ENCODE results near the gene ALK.

Gene ALK

DNA sequence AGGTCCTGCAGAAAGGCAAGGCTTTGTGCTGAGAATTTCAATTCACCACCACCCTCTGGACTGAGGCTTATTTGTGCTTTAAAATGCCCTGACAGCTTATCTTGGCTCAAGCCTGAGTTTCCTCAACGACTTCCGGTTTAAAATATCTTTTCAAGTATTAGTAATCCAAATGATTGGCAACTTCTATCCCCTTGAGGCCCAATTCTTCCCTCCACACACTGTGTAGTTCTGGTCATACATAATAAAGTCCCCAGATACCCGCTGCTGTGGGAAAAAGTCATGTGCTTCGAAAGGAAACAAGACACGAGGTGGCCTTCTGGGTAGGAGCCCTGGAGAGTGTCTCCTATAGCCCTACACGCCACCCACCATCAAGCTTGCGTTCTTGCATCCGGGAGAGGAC is 393.4 kb downstream of the ALK start:
- no peak for DNase-seq (ENCODE audit: low read depth)

DNA sequence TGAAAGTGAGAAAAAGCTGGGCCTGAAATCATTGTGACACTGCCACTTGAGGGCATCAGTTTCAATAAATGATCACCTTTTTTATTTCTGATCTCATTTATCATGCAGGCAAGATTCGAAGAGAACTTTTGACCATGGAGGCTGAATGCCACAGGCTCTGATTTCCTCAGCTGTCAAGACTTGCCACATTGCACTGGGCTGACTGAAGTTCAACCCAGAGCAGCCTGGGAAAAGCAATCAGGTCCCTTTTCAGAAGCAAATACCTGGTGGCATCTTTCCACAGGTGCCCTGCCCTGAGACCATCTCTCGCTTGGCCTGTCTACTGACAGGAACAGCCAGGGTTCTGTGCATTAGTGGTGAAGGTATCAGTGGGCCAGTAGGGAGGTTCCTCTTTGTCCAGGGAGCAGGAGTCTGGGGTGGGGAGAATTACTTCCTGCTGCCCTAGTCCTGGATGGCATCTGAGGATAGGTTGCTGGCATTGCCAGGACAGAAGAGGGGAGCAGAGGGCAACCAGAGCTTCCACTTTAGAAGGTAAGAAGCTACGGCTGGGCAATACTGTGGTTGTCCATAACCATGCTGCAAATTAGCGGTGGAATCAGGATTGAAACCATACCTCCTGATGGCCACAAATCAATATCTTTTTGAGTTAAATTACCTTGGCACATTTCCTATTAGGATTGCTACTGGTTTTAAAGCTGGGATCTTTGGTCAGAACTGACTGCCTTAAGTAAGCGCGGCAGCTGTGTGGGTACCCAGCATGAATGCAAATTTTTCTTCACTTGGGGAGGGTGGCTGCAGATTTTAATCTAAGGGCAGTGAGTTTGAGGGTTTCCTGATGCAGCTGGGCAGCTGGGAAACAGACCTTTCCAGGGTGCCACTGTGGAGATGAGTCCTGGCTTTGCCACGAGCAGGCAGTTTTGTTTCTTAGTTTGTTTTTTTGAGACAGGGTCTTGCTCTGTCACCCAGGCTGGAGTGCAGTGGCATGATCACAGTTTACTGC is 394.5 kb downstream of the ALK start:
- DNase-seq (ENCODE audit: low read depth), result no peak

DNA sequence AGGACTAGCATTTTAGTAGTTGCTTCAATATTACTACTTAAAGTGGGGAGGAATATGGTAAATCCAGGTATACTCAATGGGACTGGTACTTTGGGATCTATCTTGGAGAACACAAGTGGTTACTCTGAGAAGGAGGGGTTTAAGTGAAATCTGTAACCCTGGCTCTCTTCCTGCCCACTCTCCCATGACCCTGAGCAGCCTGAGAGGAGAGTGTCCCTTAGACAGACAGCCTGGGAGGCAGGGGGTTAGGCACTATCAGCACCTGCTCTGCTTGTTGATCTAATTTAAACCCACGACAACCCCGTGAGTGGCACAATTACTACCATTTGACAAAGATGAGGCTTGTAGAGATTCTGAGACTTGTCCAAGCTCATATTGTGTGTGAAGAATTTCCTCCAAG is 395.5 kb downstream of the ALK start:
- no peak for DNase-seq (ENCODE audit: low read depth)

- no peak for DNase-seq (ENCODE audit: low read depth)
Measured at GRCh38 chr2:29524652-29525051, 396.7 kb downstream of the ALK start.

DNA sequence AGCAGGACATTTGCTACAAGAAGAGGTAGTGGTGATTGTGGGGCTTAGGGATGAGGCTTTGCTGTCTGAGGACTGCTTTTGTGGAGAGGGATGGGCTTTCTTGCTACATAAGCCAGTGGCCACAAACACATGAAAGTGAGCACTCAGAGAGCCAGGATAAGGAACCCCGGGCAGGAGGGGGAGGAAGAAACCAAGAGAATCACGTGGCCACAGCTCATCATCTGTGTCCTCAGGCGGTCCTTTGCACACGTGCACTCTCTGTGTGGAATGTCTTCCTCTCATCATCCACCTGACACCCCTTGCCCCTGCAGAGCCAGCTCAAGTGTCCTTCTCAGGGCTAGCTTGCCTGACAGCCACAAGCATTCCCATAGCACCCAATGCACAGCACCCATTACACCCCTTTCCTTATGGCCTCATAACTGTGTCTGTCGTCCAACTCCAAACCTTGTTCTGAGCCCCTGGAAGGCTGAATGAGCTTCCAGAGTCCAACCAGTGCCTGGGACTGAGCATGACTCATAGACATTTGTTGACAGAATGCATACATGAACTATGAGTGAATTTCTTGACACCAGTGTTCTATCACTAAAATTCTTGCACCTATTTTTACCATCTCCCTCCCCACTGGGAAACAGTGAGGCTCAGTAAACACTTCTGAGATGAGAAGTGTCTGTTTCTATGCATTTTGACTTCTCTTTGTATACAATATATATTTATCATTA is 398.3 kb downstream of the ALK start:
- no peak for DNase-seq (ENCODE audit: low read depth)

DNA sequence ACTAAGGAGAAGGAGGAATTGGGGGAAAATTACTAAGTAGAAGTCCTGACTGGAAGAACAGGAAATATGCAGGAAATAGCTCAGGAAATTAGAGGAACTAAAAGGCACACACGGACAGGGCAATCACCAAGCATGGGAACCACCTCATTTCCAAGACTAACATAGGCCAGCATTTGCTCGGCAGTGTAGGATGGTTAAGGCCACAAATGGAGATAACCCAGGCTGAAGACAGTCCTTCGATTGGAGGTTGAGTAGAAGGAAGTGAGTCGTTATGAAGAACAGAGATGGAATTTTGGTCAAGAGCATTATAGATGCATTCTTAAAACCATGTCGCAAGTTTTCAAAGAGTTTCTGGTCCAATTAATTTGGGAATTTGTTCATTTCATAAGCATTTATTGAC is 401.4 kb downstream of the ALK start:
- no peak for DNase-seq (ENCODE audit: low read depth)

DNA sequence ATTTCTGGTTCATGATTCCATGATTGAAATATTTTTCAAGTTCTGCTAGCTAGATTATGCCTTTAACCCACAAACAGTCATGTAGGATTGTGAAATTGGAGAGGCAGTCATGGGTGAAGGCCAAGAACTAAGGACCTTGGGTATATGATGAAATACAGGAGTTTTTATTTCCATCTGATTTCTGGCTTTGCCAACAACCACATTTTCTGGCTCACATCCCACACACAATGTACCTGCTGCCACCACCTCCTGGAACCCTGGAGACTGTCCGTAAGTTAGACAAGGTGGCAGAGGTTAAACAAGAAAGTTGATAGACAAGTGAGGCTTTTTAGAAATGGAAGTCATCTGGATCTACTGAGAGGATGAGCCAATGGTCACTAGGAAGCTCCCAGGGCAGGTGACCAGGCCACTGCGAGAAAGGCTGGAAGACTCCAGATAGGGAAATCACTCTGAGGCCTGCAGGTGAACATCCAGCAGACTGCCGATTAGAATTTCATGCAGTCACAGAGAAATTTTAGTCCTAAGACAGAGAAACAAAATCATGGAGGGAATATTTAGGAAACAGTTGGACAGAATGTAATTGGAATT is 402.0 kb downstream of the ALK start:
- no peak for DNase-seq (ENCODE audit: low read depth)

- DNase-seq (ENCODE audit: low read depth), result no peak
Measured at GRCh38 chr2:29518646-29519337, 402.6 kb downstream of the ALK start.

DNA sequence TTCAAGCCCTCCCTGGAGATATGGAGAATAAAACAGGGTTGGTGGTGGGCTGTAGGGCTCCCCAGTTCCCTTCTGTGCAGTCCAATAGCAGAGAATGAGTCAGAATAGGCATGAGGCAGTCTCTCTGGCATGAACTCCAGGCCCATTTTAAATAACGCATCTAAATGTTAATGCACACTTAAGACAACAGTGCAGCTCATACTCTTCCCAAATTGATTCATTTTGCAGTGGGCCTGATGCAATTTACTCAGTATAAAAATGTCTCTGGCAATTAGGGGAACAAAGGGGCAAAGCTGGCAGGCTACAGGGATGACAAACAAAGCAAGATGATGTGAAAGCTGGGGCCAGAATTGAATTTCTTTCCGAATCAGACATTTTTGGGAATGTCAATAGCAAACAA is 403.4 kb downstream of the ALK start:
- no peak for DNase-seq (ENCODE audit: low read depth)

DNA sequence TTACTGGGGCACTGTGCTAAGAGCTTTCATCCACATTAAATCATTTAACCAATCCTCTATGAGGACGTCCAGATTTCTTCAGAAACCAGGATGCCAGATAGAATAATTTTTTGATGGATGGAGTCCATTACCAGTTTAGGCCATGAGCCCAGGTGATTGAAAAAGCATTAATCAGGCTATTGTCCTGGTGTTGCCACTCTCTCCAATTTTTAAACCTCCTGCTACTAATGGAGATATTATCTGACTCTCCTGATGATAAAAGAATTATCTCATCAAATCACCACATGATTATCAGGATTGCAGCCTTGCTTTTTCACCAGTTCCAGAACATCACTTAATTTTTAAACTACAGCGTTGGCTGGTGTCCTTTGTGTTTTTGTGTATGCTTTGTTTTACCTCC is 404.0 kb downstream of the ALK start:
- no peak for DNase-seq (ENCODE audit: low read depth)

DNA sequence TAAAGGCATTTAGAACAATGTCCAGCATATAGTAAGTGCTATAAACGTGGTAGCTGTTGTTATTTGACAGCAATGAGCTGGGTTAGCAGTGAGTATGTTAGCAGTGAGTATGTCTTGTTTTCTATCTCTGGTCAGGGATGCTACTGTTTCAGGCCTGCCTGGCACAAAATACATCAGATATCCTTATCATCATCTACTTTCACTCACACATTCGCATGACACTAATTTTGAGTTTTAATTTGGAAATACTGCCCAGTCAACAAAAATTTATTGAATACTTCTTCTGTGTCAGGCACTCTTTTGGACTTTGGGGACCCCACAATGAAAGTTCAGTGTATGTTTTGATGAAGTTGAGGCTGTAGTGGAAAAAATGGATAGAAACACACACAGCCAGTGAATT is 404.6 kb downstream of the ALK start:
- no peak for DNase-seq (ENCODE audit: low read depth)

GRCh38 chr2:29509878-29510277 is 411.5 kb downstream of the ALK start:
- no peak for DNase-seq (ENCODE audit: low read depth)

DNA sequence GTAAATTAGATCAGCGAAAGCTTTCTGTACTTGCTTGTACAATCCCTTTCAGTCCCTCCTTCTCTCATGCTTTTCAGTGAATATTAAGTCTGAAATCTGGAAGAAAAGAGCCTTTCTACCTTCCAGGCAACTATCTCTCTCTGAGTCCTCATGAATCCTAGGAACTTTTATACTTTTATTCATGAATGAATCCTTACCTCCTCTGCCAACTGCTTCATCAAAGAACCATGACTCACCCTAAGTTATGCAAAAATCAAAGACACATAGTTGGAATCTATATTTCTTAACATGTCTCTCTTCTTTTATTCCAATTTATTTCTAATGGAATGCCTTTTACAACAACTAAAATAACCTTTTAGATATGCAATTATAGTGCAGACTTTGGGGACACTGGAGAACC is 412.0 kb downstream of the ALK start:
- no peak for DNase-seq (ENCODE audit: low read depth)

DNA sequence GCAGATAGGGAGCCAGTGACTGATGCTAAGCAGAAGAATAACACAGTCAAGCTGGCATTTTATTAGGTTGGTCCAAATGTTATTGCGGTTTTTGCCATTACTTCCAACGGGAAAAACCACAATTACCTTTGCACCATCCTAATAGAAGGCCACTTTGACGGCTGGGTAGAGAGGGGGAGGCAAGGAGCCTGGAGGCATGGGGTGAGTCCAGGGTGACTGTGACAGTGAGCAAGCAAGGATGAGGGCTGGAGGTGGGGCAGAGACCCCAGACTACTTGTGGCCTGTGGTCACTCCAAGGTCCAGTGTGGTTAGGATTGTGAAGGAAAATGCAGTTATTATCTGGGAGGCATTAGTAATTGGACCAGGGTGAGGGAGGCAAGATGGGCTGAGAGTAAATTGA is 416.6 kb downstream of the ALK start:
- no peak for DNase-seq (ENCODE audit: low read depth)

- DNase-seq (ENCODE audit: low read depth), result no peak
Measured at GRCh38 chr2:29502460-29502911, 418.9 kb downstream of the ALK start.

DNA sequence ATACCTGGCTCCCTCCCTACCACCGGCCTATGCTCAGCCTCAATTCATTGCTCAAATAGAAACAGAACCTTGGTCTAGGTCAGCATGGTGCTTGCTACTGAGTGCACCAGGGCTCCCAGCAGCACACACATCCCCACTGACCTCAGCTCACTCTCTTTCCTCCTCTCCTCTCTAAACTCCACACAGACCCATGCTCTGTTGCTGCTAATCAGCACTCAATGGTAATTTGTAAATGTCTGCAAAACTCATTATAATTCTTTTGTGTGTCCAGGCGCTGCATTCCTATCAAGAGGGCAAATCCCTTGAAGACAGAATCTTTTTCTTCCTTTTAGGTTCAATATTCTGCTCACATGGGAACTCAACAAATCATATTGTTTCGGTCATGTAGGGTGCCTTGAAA is 424.0 kb downstream of the ALK start:
- DNase-seq (ENCODE audit: low read depth), result no peak

GRCh38 chr2:29496198-29496597 is 425.2 kb downstream of the ALK start:
- DNase-seq (ENCODE audit: low read depth), result no peak

GRCh38 chr2:29495536-29496060 is 425.8 kb downstream of the ALK start:
- DNase-seq (ENCODE audit: low read depth), result no peak

- DNase-seq (ENCODE audit: low read depth), result no peak
Measured at GRCh38 chr2:29495068-29495467, 426.3 kb downstream of the ALK start.

DNA sequence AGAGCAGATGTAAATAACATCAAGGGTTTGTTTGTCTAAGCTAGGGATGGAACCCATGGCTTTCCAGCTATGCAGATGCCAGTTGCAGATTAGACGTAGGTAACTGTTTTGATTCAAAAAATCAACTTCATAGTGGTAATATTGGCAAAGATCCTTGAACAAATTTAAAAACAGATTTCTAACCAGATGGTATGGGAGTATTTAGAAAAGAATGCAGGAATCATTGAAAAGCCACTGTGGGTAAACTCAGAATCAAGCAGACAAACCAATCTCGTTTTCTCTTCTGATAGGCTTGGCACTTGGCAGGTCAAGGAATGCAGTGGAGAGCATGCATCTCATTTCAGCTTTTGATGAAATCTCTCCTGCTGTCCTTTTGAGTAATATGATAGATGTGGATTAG is 428.7 kb downstream of the ALK start:
- no peak for DNase-seq (ENCODE audit: low read depth)

- no peak for DNase-seq (ENCODE audit: low read depth)
Measured at GRCh38 chr2:29490045-29490444, 431.3 kb downstream of the ALK start.

GRCh38 chr2:29489568-29489967 is 431.8 kb downstream of the ALK start:
- no peak for DNase-seq (ENCODE audit: low read depth)
